Calu3 (cell line): ENCODE data around the gene ATF2. TPM values are rescaled to one million over a fixed set of nuclear protein-coding genes. Genes with fewer than 3 reads are reported as not detected.

Experiments
- BruUV-seq: library from RNA; stranded (reverse); fragments of 400-500 nt; replicated peaks from 2 replicates; lab custom pipeline; 2021; lab: Mats Ljungman, UMichigan
- CTCF ChIA-PET: fragments of 300-600 bp; sonication (Branson Sonifier 250); formaldehyde crosslinking; loops from one replicate; lab custom pipeline; 2022; ENCODE audit warnings: antibody characterized with exemption; lab: Charles Lee
- DNase-seq: peaks from one replicate; pipeline ENCODE4 v3.0.0; 2022
- H3K27ac Mint-ChIP-seq: one replicate; pipeline ENCODE4 v1.8.0; 2022; ENCODE audit warnings: mixed read lengths; ENCODE audit not compliant: unreplicated experiment
- H3K27me3 Mint-ChIP-seq: one replicate; pipeline ENCODE4 v1.8.0; 2022; ENCODE audit warnings: mixed read lengths; ENCODE audit not compliant: unreplicated experiment
- H3K36me3 Mint-ChIP-seq: one replicate; pipeline ENCODE4 v1.8.0; 2022; ENCODE audit warnings: mild to moderate bottlenecking, moderate library complexity, mixed read lengths; ENCODE audit not compliant: insufficient read depth, unreplicated experiment
- H3K4me1 Mint-ChIP-seq: one replicate; pipeline ENCODE4 v1.8.0; 2022; ENCODE audit warnings: mild to moderate bottlenecking, low read depth, mixed read lengths; ENCODE audit not compliant: unreplicated experiment
- H3K4me3 Mint-ChIP-seq: one replicate; pipeline ENCODE4 v1.8.0; 2022; ENCODE audit warnings: mild to moderate bottlenecking, low read depth, moderate library complexity, mixed read lengths; ENCODE audit not compliant: unreplicated experiment
- H3K9me3 Mint-ChIP-seq: one replicate; pipeline ENCODE4 v1.8.0; 2022; ENCODE audit warnings: low read depth, mixed read lengths; ENCODE audit not compliant: unreplicated experiment
- intact Hi-C: fragments of 100-400 bp; cut with micrococcal nuclease; formaldehyde crosslinking; loops from one replicate; pipeline ENCODE4 v1.10.0; 2022; ENCODE audit not compliant: unreplicated experiment
- total RNA-seq: library from RNA; stranded (reverse); gene quantifications from 2 replicates; pipeline ENCODE4 v1.2.3, GENCODE V29; 2022
- TF ChIP-seq, protein P1 (sequence below): fragments of 200-600 bp; IDR thresholded peaks from one replicate; pipeline ENCODE4 v1.8.0; 2022; ENCODE audit warnings: antibody characterized with exemption; ENCODE audit not compliant: unreplicated experiment

Gene ATF2
- total RNA-seq, 1 experiment from 2014 or later = 53.9 TPM

DNA sequence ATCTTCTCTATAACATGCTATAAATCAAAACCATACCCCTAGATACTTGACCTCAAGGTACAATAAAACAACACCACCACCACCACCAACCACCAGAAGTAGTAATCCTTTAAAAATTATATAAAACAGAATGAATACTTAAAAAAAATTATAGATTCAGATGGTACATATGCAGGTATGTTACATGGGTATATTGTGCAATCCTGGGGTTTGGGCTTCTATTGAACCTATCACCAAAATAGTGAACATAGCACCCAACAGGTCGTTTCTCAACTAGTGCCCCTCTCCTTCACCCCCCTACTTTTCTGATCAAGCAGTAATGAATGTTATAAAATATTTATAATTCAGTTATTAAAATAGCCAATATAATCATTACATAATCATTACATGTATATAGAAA is 91.7 kb downstream of the ATF2 start:
- Mint-ChIP-seq H3K4me1 (no peaks in the 10 kb centered on the region), H3K36me3 (peaks cover 9% of the 10 kb centered on the region), H3K27me3 (no peaks in the 10 kb centered on the region), H3K27ac (no peak overlapping the region), H3K4me3 (no peak overlapping the region), H3K9me3 (no peaks in the 10 kb centered on the region)
- TF ChIP-seq, protein P1, sequence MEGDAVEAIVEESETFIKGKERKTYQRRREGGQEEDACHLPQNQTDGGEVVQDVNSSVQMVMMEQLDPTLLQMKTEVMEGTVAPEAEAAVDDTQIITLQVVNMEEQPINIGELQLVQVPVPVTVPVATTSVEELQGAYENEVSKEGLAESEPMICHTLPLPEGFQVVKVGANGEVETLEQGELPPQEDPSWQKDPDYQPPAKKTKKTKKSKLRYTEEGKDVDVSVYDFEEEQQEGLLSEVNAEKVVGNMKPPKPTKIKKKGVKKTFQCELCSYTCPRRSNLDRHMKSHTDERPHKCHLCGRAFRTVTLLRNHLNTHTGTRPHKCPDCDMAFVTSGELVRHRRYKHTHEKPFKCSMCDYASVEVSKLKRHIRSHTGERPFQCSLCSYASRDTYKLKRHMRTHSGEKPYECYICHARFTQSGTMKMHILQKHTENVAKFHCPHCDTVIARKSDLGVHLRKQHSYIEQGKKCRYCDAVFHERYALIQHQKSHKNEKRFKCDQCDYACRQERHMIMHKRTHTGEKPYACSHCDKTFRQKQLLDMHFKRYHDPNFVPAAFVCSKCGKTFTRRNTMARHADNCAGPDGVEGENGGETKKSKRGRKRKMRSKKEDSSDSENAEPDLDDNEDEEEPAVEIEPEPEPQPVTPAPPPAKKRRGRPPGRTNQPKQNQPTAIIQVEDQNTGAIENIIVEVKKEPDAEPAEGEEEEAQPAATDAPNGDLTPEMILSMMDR = no peak
- CTCF ChIA-PET = no interaction called here
- DNase-seq = no peak
- BruUV-seq = no TSS peak
- intact Hi-C loops = no loop called here

DNA sequence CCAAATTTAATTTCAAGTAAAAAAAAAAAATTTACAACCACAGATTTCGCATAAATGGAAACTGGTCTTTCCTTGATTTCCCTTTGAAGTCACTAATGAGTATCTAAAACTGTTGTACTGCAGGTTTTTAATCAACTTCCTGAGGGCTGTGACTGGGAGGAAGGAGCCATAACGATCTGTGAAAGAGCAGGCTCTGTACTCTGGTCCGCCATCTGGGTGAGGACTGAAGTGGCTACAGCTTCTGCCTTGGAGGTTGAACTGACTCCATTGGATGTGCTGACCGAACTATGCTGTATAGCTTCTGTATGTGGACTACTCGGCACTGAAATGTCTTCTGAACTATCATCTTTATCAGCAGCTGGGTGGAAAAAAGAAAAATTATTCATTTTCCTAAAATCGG is 93.5 kb downstream of the ATF2 start:
- H3K4me1 Mint-ChIP-seq = no peaks in the 10 kb centered on the region
- DNase-seq = no peak
- CTCF ChIA-PET = no interaction called here
- BruUV-seq = no TSS peak
- TF ChIP-seq, protein P1 = no peak
- intact Hi-C loops = no loop called here
- H3K9me3 Mint-ChIP-seq = no peaks in the 10 kb centered on the region
- H3K27me3 Mint-ChIP-seq = no peaks in the 10 kb centered on the region
- H3K27ac Mint-ChIP-seq = no peak overlapping the region
- peaks cover 13% of the 10 kb centered on the region for H3K36me3 Mint-ChIP-seq
- no peak overlapping the region for H3K4me3 Mint-ChIP-seq

DNA sequence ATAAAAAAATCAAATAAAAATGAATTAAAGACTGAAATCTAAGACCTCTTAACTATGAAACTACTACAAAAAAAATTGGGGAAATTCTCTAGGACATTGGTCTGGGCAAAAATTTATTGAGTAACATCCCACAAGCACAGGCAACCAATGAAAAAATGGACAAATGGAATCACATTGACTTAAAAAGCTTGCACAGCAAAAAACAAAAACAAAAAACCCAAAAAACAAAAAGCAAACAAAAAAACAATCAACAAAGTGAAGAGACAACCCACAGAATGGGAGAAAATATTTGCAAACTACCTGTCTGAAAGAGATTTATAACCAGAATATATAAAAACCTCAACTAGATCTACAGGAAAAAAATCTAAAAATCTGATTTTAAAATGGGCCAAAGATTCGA is 99.5 kb downstream of the ATF2 start:
- Mint-ChIP-seq H3K27ac (no peak overlapping the region), H3K36me3 (peaks cover 10% of the 10 kb centered on the region), H3K9me3 (no peaks in the 10 kb centered on the region), H3K4me1 (no peaks in the 10 kb centered on the region), H3K4me3 (no peak overlapping the region), H3K27me3 (no peaks in the 10 kb centered on the region)
- CTCF ChIA-PET = no interaction called here
- BruUV-seq = no TSS peak
- DNase-seq = no peak
- TF ChIP-seq, protein P1 = no peak
- intact Hi-C loops = no loop called here

DNA sequence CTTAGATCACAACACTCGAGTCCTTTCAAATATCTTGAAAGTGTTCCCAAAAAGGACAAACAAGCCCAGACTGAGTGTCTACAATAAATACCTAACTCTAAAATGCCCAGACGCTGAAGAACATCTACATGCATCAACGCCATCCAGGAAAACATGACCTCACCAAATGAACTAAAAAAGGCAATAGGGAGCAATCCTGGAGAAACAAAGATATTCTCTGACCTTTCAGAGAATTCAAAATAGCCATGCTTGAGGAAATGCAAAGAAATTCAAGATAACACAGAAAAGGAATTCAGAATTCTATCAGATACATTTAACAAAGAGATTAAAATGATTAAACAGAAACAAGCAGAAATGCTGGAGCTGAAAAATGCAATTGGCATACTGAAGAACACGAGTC is 101.6 kb downstream of the ATF2 start:
- CTCF ChIA-PET = no interaction called here
- no peaks in the 10 kb centered on the region for H3K27me3 Mint-ChIP-seq
- DNase-seq = no peak
- H3K4me1 Mint-ChIP-seq = no peaks in the 10 kb centered on the region
- no peak overlapping the region for H3K4me3 Mint-ChIP-seq
- H3K36me3 Mint-ChIP-seq = peaks cover 6% of the 10 kb centered on the region
- no TSS peak for BruUV-seq
- intact Hi-C loops = no loop called here
- H3K9me3 Mint-ChIP-seq = no peaks in the 10 kb centered on the region
- TF ChIP-seq, protein P1 = no peak
- H3K27ac Mint-ChIP-seq = no peak overlapping the region
